22Rv1 (cell line): ENCODE measurements around the gene ASAP2.

ENCODE experiments used
- CTCF ChIP-seq: fragments of 450-650 bp; IDR thresholded peaks from 2 replicates; pipeline ENCODE4 v1.5.1; 2017; ENCODE audit warnings: mild to moderate bottlenecking
- ZFX ChIP-seq: fragments of 450-650 bp; IDR thresholded peaks from 2 replicates; pipeline ENCODE4 v1.6.1; 2017; ENCODE audit warnings: antibody characterized with exemption, borderline replicate concordance

DNA sequence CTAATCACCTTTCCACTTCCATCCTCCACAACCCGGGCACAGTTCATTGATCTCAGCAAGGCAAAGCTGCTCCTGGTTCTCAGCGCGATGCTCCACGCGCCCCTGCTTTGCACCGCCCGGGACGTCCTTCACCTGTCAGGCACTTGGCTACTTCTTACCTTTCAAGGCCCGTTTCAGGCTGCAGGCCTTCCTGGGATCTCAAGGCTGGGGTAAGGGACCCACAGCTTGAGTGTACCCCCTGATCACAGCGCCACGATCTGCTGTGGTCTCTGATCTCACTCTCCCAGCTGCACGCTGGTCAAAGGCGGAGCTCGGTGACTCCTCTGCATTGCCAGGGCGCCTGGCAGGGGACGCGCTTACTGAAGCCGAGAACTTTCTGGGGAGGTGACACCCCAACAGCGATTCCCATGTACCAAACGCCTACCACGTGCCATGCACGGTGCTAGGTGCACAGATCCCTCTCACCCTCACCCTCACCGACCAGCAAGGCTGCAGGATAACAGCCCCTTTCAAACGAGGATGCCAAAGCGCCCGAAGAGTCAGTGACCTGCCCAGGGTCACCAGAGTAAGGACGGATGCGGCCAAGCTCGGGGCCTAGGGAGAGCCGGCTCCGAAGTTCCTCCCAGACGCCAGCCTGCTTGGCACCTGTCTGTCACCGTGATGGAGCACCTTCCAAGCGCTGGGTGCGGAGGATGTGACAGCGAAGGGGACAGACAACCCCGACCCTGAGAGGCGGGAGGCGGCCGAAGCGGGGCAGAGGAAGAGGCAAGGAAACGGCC, 215.9 kb downstream of the ASAP2 start:
- no peak for TF ChIP-seq CTCF
- no peak for TF ChIP-seq ZFX
